ENCODE results near the gene WDR70.
A peak's percentile ranks its signal among the peaks of the same experiment; 100 is the strongest.
"Not testable (repeated sequence)": the region's sequence is repeated elsewhere in the genome, so short reads cannot be mapped to it uniquely, and the experiment has no call there.

The WDR70 gene

DNA sequence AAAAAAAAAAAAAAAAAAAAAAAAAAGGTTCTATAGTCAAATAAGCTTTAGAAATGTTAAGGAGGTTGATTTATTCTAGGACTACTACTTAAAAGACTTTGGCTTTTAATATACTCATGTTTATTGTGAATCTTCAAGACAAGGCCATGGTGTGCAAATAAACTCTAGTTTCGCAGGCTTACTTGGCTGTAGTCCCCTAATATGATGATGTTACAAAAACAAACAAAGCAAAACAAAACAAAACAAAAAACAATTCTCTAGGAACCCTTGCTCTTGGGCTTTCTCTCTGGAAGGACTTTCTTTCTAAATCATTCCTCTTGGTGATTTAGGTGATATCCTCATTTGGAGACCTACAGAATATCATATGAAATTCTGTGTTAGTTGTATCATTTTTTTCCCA, 288.7 kb downstream of the WDR70 start:
- TF ChIP-seq, protein P1, sequence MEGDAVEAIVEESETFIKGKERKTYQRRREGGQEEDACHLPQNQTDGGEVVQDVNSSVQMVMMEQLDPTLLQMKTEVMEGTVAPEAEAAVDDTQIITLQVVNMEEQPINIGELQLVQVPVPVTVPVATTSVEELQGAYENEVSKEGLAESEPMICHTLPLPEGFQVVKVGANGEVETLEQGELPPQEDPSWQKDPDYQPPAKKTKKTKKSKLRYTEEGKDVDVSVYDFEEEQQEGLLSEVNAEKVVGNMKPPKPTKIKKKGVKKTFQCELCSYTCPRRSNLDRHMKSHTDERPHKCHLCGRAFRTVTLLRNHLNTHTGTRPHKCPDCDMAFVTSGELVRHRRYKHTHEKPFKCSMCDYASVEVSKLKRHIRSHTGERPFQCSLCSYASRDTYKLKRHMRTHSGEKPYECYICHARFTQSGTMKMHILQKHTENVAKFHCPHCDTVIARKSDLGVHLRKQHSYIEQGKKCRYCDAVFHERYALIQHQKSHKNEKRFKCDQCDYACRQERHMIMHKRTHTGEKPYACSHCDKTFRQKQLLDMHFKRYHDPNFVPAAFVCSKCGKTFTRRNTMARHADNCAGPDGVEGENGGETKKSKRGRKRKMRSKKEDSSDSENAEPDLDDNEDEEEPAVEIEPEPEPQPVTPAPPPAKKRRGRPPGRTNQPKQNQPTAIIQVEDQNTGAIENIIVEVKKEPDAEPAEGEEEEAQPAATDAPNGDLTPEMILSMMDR (IDR thresholded peaks at IDR 0.05; ENCODE audit: control insufficient read depth, extremely low read depth, insufficient read depth) = no peak
- DNase-seq (ENCODE audit: low read depth) = peak; percentile 73
- H3K4me3 ChIP-seq (ENCODE audit: low read depth, low read length) = no peak overlapping the region

DNA sequence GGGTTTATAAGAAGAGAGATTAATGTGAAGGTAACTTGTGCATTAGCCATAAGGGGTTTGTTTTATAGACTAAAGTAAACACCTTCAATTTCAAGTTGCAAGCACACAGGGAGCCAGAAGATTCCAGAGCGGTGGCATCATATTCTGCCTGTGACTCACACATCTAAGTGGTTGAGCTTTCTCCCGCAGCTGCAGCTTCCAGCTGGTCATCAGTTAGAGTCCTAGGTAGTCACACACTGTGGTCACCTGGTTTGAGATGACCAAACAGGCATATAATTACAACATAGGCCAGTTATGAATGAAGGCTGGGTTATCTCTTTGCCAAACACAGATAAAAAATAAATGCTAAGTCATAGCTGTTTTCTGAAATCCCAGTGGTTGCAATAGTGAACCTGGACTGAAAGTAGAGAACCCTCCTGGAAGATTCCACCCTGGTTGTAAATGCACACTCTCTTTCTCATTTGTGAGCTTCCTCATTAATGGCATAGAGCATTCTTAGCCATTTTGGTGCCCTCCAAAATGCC, 289.5 kb downstream of the WDR70 start:
- TF ChIP-seq, protein P1 (IDR thresholded peaks at IDR 0.05; ENCODE audit: control insufficient read depth, extremely low read depth, insufficient read depth) = no peak
- DNase-seq (ENCODE audit: low read depth) = peak; percentile 96
- no peak overlapping the region for H3K4me3 ChIP-seq (ENCODE audit: low read depth, low read length)

DNA sequence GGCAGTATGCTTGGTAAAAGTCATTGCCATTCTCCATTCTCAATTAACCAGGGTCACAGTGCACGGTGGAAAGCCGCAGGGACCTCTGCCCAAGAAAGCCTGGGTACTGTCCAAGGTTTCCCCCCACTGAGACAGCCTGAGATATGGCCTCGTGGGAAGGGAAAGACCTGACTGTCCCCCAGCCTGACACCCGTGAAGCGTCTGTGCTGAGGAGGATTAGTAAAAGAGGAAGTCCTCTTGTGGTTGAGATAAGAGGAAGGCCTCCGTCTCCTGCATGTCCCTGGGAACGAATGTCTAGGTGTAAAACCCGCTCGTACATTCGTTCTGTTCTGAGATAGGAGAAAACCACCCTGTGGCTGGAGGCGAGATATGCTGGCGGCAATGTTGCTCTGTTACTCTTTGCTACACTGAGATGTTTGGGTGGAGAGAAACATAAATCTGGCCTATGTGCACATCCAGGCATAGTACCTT, 293.0 kb downstream of the WDR70 start:
- not testable (repeated sequence) for DNase-seq (ENCODE audit: low read depth)

DNA sequence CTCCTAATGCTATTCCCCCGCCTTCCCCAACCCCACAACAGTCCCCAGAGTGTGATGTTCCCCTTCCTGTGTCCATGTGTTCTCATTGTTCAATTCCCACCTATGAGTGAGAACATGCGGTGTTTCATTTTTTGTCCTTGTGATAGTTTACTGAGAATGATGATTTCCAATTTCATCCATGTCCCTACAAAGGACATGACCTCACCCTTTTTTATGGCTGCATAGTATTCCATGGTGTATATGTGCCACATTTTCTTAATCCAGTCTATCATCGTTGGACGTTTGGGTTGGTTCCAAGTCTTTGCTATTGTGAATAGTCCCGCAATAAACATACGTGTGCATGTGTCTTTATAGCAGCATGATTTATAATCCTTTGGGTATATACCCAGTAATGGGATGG, 295.2 kb downstream of the WDR70 start:
- not testable (repeated sequence) for DNase-seq (ENCODE audit: low read depth); H3K4me3 ChIP-seq (ENCODE audit: low read depth, low read length)

More for the DNA sequence above, 293.0 kb downstream of the WDR70 start:
- H3K4me3 ChIP-seq (ENCODE audit: low read depth, low read length) = not testable (repeated sequence)

DNA sequence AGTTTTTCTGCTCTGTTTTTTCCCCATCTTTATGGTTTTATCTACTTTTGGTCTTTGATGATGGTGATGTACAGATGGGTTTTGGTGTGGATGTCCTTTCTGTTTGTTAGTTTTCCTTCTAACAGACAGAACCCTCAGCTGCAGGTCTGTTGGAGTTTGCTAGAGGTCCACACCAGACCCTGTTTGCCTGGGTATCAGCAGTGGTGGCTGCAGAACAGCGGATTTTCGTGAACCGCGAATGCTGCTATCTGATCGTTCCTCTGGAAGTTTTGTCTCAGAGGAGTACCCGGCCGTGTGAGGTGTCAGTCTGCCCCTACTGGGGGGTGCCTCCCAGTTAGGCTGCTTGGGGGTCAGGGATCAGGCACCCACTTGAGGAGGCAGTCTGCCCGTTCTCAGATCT, 300.2 kb downstream of the WDR70 start:
- H3K4me3 ChIP-seq (ENCODE audit: low read depth, low read length); DNase-seq (ENCODE audit: low read depth): not testable (repeated sequence)

DNA sequence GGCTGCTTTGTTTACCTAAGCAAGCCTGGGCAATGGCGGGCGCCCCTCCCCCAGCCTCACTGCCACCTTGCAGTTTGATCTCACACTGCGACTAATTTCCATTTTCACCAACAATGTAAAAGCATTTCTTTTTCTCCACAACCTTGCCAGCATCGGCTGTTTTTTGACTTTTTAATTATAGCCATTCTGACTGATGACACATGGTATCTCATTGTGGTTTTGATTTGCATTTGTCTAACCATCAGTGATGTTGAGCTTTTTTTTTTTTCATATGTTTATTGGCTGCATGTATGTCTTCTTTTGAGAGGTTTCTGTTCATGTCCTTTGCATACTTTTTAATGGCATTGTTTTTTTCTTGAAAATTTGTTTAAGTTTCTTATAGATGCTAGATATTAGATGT, 300.8 kb downstream of the WDR70 start:
- not testable (repeated sequence) for H3K4me3 ChIP-seq (ENCODE audit: low read depth, low read length); DNase-seq (ENCODE audit: low read depth)

DNA sequence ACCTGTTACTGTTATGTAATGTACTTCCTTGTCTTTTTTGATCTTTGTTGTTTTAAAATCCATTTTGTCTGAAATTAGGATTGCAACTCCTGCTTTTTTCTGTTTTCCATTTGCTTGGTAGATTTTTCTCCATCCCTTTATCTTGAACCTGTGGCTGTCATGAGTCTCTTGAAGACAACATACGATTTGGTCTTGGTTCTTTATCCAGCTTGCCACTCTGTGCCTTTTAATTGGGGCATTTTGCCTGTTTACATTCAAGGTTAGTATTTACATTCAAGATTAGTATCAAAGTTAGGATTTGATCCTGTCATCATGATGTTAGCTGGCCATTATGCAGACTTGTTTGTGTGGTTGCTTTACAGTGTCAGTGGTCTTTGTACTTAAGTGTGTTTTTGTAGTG, 304.0 kb downstream of the WDR70 start:
- no peak overlapping the region for H3K4me3 ChIP-seq (ENCODE audit: low read depth, low read length)
- DNase-seq (ENCODE audit: low read depth) = no peak

DNA sequence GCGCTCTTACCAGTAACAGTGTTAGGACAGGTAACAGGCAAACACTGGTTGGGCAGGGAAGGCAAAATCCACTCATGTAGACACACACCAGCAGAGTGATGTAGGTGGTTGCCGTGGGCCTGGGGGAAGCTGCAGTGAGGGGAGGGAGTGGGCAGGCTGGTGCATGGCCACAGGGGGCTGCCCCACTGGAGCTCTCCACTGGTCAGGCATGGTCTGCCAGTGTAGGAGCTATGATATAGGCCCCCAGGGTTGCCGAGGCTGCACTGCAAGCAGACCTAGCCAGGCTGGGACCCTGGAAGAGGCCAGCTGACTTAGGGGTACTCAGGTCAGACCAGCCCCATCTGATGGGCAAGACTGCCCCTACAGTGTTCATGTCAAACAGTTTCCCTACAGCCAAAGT, 306.1 kb downstream of the WDR70 start:
- no peak for DNase-seq (ENCODE audit: low read depth)
- TF ChIP-seq, protein P1 (IDR thresholded peaks at IDR 0.05; ENCODE audit: control insufficient read depth, extremely low read depth, insufficient read depth) = no peak
- no peak overlapping the region for H3K4me3 ChIP-seq (ENCODE audit: low read depth, low read length)

More for the DNA sequence above, 304.0 kb downstream of the WDR70 start:
- TF ChIP-seq, protein P1 (IDR thresholded peaks at IDR 0.05; ENCODE audit: control insufficient read depth, extremely low read depth, insufficient read depth) = no peak

DNA sequence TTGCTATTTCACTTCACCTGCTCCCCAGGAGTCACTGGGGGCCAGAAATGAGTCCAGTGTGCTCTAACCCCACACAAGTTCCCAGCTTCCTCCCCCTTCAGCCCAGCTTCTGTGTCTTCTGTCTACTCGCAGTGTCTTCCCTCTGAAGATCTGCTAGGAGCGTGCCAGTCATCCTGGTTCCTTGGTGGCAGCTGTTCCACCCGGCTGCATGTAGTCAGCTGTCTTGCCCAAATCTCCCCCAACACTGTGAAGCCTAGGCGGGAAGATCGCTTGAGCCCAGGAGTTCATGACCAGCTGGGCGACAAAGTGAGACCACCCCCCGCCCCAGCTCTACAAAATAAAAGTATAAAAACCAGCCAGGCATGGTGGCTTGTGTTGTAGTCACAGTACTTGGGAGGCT, 306.7 kb downstream of the WDR70 start:
- no peak overlapping the region for H3K4me3 ChIP-seq (ENCODE audit: low read depth, low read length)
- DNase-seq (ENCODE audit: low read depth) = no peak
- TF ChIP-seq, protein P1 (IDR thresholded peaks at IDR 0.05; ENCODE audit: control insufficient read depth, extremely low read depth, insufficient read depth) = no peak

DNA sequence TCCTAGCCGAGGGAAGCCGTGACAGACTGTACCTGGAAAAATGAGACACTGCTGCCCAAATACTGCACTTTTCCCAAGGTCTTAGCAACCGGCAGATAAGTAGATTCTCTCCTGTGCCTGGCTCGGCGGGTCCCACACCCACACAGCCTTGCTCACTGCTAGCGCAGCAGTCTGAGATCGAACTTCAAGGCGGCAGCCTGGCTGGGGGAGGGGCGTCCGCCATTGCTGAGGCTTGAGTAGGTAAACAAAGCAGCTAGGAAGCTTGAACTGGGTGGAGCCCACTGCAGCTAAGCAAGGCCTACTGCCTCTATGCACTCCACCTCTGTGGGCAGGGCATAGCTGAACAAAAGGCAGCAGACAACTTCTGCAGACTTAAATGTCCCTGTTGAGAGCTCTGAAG, 309.8 kb downstream of the WDR70 start:
- not testable (repeated sequence) for H3K4me3 ChIP-seq (ENCODE audit: low read depth, low read length); DNase-seq (ENCODE audit: low read depth)

DNA sequence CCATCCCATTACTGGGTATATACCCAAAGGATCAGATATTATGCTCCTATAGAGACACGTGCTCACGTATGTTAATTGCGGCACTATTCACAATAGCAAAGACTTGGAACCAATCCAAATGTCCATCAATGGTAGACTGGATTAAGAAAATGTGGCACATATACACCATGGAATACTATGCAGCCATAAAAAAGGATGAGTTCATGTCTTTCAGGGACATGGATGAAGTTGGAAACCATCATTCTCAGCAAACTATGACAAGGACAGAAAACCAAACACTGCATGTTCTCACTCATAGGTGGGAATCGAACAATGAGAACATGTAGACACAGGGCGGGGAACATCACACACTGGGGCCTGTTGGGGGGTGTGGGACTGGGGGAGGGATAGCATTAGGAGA, 315.2 kb downstream of the WDR70 start:
- DNase-seq (ENCODE audit: low read depth) = not testable (repeated sequence)

More for the DNA sequence above, 315.2 kb downstream of the WDR70 start:
- not testable (repeated sequence) for H3K4me3 ChIP-seq (ENCODE audit: low read depth, low read length)
